C4-2B (cell line): ENCODE measurements around the gene SLC25A46.
"Not testable (repeated sequence)": the region's sequence is repeated elsewhere in the genome, so short reads cannot be mapped to it uniquely, and the experiment has no call there.

Source experiments
- H3K27ac ChIP-seq: fragments of 450-650 bp; 2 replicates; pipeline ENCODE4 v1.5.1; 2017
- CTCF ChIP-seq: fragments of 450-650 bp; conservative IDR thresholded peaks from 2 replicates; pipeline ENCODE4 v1.5.1; 2017; ENCODE audit warnings: mild to moderate bottlenecking
- ZFX ChIP-seq: fragments of 450-650 bp; IDR thresholded peaks from 2 replicates; pipeline ENCODE4 v1.6.1; 2017

The SLC25A46 gene

GRCh38 chr5:110738812-110739651, at the start of gene SLC25A46:
SLC25A46 (plus strand) TSS chr5:110739007; CDS start chr5:110739120, 113 bp downstream.
- TF ChIP-seq CTCF: no peak
- peak; percentile 66 for TF ChIP-seq ZFX
- H3K27ac ChIP-seq: peak within 1 kb of the TSS; percentile 76

GRCh38 chr5:110690587-110690986, 48.2 kb upstream of the SLC25A46 start:
- H3K27ac ChIP-seq: not testable (repeated sequence)

- not testable (repeated sequence) for H3K27ac ChIP-seq
These were observed 46.1 kb upstream of the SLC25A46 start for GRCh38 chr5:110692669-110693068.

GRCh38 chr5:110702300-110702699, 36.5 kb upstream of the SLC25A46 start:
- no peak overlapping the region for H3K27ac ChIP-seq
- TF ChIP-seq CTCF (no peak), ZFX (no peak)

- TF ChIP-seq ZFX: no peak
- no peak for TF ChIP-seq CTCF
- no peak overlapping the region for H3K27ac ChIP-seq
These were observed 36.1 kb upstream of the SLC25A46 start for GRCh38 chr5:110702704-110703103.

- no peak overlapping the region for H3K27ac ChIP-seq
- TF ChIP-seq ZFX (no peak), CTCF (no peak)
These were observed 35.3 kb upstream of the SLC25A46 start for GRCh38 chr5:110703481-110703880.

GRCh38 chr5:110705349-110705748, 33.5 kb upstream of the SLC25A46 start:
- H3K27ac ChIP-seq: no peak overlapping the region
- no peak for TF ChIP-seq ZFX
- TF ChIP-seq CTCF: no peak

GRCh38 chr5:110707260-110707844, 31.5 kb upstream of the SLC25A46 start:
- TF ChIP-seq CTCF: no peak
- TF ChIP-seq ZFX: no peak
- H3K27ac ChIP-seq: no peak overlapping the region
